GM12801 (cell line): Measurements from ENCODE around the gene MLKL.

Experiments used
- CTCF ChIP-seq: IDR thresholded peaks from one replicate; pipeline ENCODE4 v1.5.1; 2011; ENCODE audit warnings: control low read depth; ENCODE audit not compliant: insufficient read length; ENCODE audit errors: extremely low read depth

Gene MLKL

GRCh38 chr16:74731853-74732477 is 31.3 kb upstream of the MLKL start:
- TF ChIP-seq CTCF, result no peak

- no peak for TF ChIP-seq CTCF
Measured at GRCh38 chr16:74729783-74730683, 29.4 kb upstream of the MLKL start.

GRCh38 chr16:74727903-74728302 is 27.2 kb upstream of the MLKL start:
- TF ChIP-seq CTCF, result no peak

- no peak for TF ChIP-seq CTCF
Measured at GRCh38 chr16:74726716-74727115, 26.1 kb upstream of the MLKL start.

- no peak for TF ChIP-seq CTCF
Measured at GRCh38 chr16:74725651-74726455, 25.2 kb upstream of the MLKL start.

- TF ChIP-seq CTCF, result no peak
Measured at GRCh38 chr16:74724820-74725549, 24.3 kb upstream of the MLKL start.

- no peak for TF ChIP-seq CTCF
Measured at GRCh38 chr16:74723256-74723655, 22.6 kb upstream of the MLKL start.
